Measurements from ENCODE around the gene GRM7. TPM values are rescaled to one million over a fixed set of nuclear protein-coding genes. Genes with fewer than 3 reads are reported as not detected.

GRM7 gene
- total RNA-seq, 1 donor from 2014 or later, result 0.34 TPM

- Mint-ChIP-seq H3K36me3 (ENCODE audit: insufficient read depth) (no peaks in the 10 kb centered on the region), H3K4me3 (ENCODE audit: low read depth) (no peak overlapping the region), H3K4me1 (ENCODE audit: low read depth) (peaks cover 5% of the 10 kb centered on the region), H3K27ac (no peak overlapping the region), H3K27me3 (no peaks in the 10 kb centered on the region), H3K9me3 (ENCODE audit: low read depth) (no peaks in the 10 kb centered on the region)
- no peak for TF ChIP-seq CTCF (IDR thresholded peaks at IDR 0.05; ENCODE audit: unreplicated experiment)
- DNase-seq (ENCODE audit: low spot score, unreplicated experiment), result no peak
Measured at GRCh38 chr3:7215706-7216105, 354.8 kb downstream of the GRM7 start.

GRCh38 chr3:7226393-7226792, 365.5 kb downstream of the GRM7 start:
- no peak overlapping the region for H3K27ac Mint-ChIP-seq
- H3K4me3 Mint-ChIP-seq (ENCODE audit: low read depth), result no peak overlapping the region
- TF ChIP-seq CTCF (IDR thresholded peaks at IDR 0.05; ENCODE audit: unreplicated experiment), result no peak
- H3K36me3 Mint-ChIP-seq (ENCODE audit: insufficient read depth), result no peaks in the 10 kb centered on the region
- H3K4me1 Mint-ChIP-seq (ENCODE audit: low read depth), result no peaks in the 10 kb centered on the region
- no peaks in the 10 kb centered on the region for H3K9me3 Mint-ChIP-seq (ENCODE audit: low read depth)
- DNase-seq (ENCODE audit: low spot score, unreplicated experiment), result no peak
- H3K27me3 Mint-ChIP-seq, result no peaks in the 10 kb centered on the region

GRCh38 chr3:7238565-7239295, 377.8 kb downstream of the GRM7 start:
- Mint-ChIP-seq H3K36me3 (ENCODE audit: insufficient read depth) (no peaks in the 10 kb centered on the region), H3K9me3 (ENCODE audit: low read depth) (peaks cover 7% of the 10 kb centered on the region), H3K4me1 (ENCODE audit: low read depth) (peaks cover 7% of the 10 kb centered on the region), H3K4me3 (ENCODE audit: low read depth) (no peak overlapping the region), H3K27me3 (no peaks in the 10 kb centered on the region), H3K27ac (no peak overlapping the region)
- TF ChIP-seq CTCF (IDR thresholded peaks at IDR 0.05; ENCODE audit: unreplicated experiment), result no peak
- DNase-seq (ENCODE audit: low spot score, unreplicated experiment), result no peak

- no peak overlapping the region for H3K4me3 Mint-ChIP-seq (ENCODE audit: low read depth)
- TF ChIP-seq CTCF (IDR thresholded peaks at IDR 0.05; ENCODE audit: unreplicated experiment), result no peak
- H3K9me3 Mint-ChIP-seq (ENCODE audit: low read depth), result peaks cover 7% of the 10 kb centered on the region
- no peaks in the 10 kb centered on the region for H3K36me3 Mint-ChIP-seq (ENCODE audit: insufficient read depth)
- H3K27me3 Mint-ChIP-seq, result no peaks in the 10 kb centered on the region
- H3K4me1 Mint-ChIP-seq (ENCODE audit: low read depth), result peaks cover 7% of the 10 kb centered on the region
- no peak overlapping the region for H3K27ac Mint-ChIP-seq
- DNase-seq (ENCODE audit: low spot score, unreplicated experiment), result no peak
Measured at GRCh38 chr3:7241584-7242302, 380.8 kb downstream of the GRM7 start.

GRCh38 chr3:7242303-7242635, 381.4 kb downstream of the GRM7 start:
- H3K4me1 Mint-ChIP-seq (ENCODE audit: low read depth), result peaks cover 7% of the 10 kb centered on the region
- no peak overlapping the region for H3K27ac Mint-ChIP-seq
- H3K36me3 Mint-ChIP-seq (ENCODE audit: insufficient read depth), result no peaks in the 10 kb centered on the region
- DNase-seq (ENCODE audit: low spot score, unreplicated experiment), result no peak
- peaks cover 7% of the 10 kb centered on the region for H3K9me3 Mint-ChIP-seq (ENCODE audit: low read depth)
- no peak for TF ChIP-seq CTCF (IDR thresholded peaks at IDR 0.05; ENCODE audit: unreplicated experiment)
- H3K4me3 Mint-ChIP-seq (ENCODE audit: low read depth), result no peak overlapping the region
- no peaks in the 10 kb centered on the region for H3K27me3 Mint-ChIP-seq

All from progenitor cell of endocrine pancreas (in vitro differentiated cells).